ENCODE data around the gene COP1. TPM values are rescaled to one million over a fixed set of nuclear protein-coding genes. Genes with fewer than 3 reads are reported as not detected.
A peak's percentile ranks its signal among the peaks of the same experiment; 100 is the strongest.

COP1 gene
- total and polyA plus RNA-seq, 10 of the 15 experiments (the other 5 are each of a cell fraction or from before 2014, with no cell fraction given): 17.7 to 49.9 (median 38.7) TPM

- TF ChIP-seq CTCF (IDR thresholded peaks at IDR 0.05 in 2 of 3, conservative IDR thresholded peaks at IDR 0.05 in 1 of 3; ENCODE audit: control insufficient read depth in 2 of 3, extremely low read depth in 1 of 3, insufficient read depth in 1 of 3, low read depth in 3 of 3, low read length in 3 of 3): no peak
- no peak for TF ChIP-seq PML (IDR thresholded peaks at IDR 0.05; ENCODE audit: low read length)
- TF ChIP-seq EP300 (IDR thresholded peaks at IDR 0.05; ENCODE audit: borderline replicate concordance in 1 of 2, control insufficient read depth in 1 of 2, low read depth in 2 of 2, low read length in 2 of 2): peak; percentile 59 to 63; a peak in 3 of 4 replicates
- peak; percentile 70; the same call in 1 of the 2 replicates for TF ChIP-seq RELB (IDR thresholded peaks at IDR 0.05; ENCODE audit: low read depth)
- peak; percentile 72; the same call in 1 of the 2 replicates for TF ChIP-seq MXI1 (IDR thresholded peaks at IDR 0.05; ENCODE audit: low read depth, low read length)
- TF ChIP-seq ATF2 (IDR thresholded peaks at IDR 0.05; ENCODE audit: low read length): peak; percentile 58
- TF ChIP-seq CEBPZ (IDR thresholded peaks at IDR 0.05; ENCODE audit: low read depth, low read length): no peak
- TF ChIP-seq ZBTB4 (CRISPR knock-in tag; IDR thresholded peaks at IDR 0.05): no peak
- TF ChIP-seq ZNF622 (IDR thresholded peaks at IDR 0.05): no peak
- no peak for TF ChIP-seq MEF2A (IDR thresholded peaks at IDR 0.05; ENCODE audit: insufficient read depth, low read depth, low read length)
- peak in 1 of 2 experiments; percentile 51; a peak in 1 of 4 replicates for TF ChIP-seq ETV6 (conservative IDR thresholded peaks at IDR 0.05 in 1 of 2, IDR thresholded peaks at IDR 0.05 in 1 of 2; ENCODE audit: borderline replicate concordance in 1 of 2, low read depth in 1 of 2)
- no peak for TF ChIP-seq SIX5 (IDR thresholded peaks at IDR 0.05; ENCODE audit: low read depth, low read length, severe bottlenecking)
- TF ChIP-seq MTA3 (IDR thresholded peaks at IDR 0.05; ENCODE audit: borderline replicate concordance, low read length): 0 out of 2 replicates have a peak, but pooled peaks have one; percentile 27
- TF ChIP-seq CHD4 (IDR thresholded peaks at IDR 0.05): no peak
- no peak for TF ChIP-seq NR2C1 (IDR thresholded peaks at IDR 0.05)
- no peak for TF ChIP-seq MYB (IDR thresholded peaks at IDR 0.05; ENCODE audit: borderline replicate concordance, low read depth, low read length)
- TF ChIP-seq RUNX3 (IDR thresholded peaks at IDR 0.05; ENCODE audit: low read length): peak; percentile 61
- TF ChIP-seq BCL11A (IDR thresholded peaks at IDR 0.05; ENCODE audit: low read depth, low read length): no peak
Measured at GRCh38 chr1:176177764-176178163, 29.3 kb downstream of the COP1 start (continued).
